ENCODE data around the gene RAB30.

RAB30 gene

GRCh38 chr11:83056204-83056603 is 15.5 kb downstream of the RAB30 start:
- Histone ChIP-seq H3K4me1 (ENCODE audit: control insufficient read depth, insufficient read depth, low read length, unreplicated experiment) (peaks cover 43% of the 10 kb centered on the region), H3K36me3 (ENCODE audit: insufficient read depth, low read length) (no peaks in the 10 kb centered on the region), H3K27me3 (ENCODE audit: insufficient read depth, low read length) (no peaks in the 10 kb centered on the region), H3K27ac (ENCODE audit: low read depth, low read length) (no peak overlapping the region), H2AFZ (ENCODE audit: low read length, unreplicated experiment) (no peak overlapping the region), H3K4me3 (ENCODE audit: low read depth, low read length) (no peak overlapping the region), H3K79me2 (ENCODE audit: control insufficient read depth, insufficient read depth, low read length, unreplicated experiment) (peaks cover 28% of the 10 kb centered on the region)

- Histone ChIP-seq H3K27me3 (ENCODE audit: insufficient read depth, low read length) (no peaks in the 10 kb centered on the region), H3K4me1 (ENCODE audit: control insufficient read depth, insufficient read depth, low read length, unreplicated experiment) (peaks cover 51% of the 10 kb centered on the region), H3K36me3 (ENCODE audit: insufficient read depth, low read length) (no peaks in the 10 kb centered on the region), H3K79me2 (ENCODE audit: control insufficient read depth, insufficient read depth, low read length, unreplicated experiment) (peaks cover 27% of the 10 kb centered on the region), H2AFZ (ENCODE audit: low read length, unreplicated experiment) (no peak overlapping the region), H3K4me3 (ENCODE audit: low read depth, low read length) (no peak overlapping the region), H3K27ac (ENCODE audit: low read depth, low read length) (no peak overlapping the region)
Observed at GRCh38 chr11:83054904-83055380, 16.8 kb downstream of the RAB30 start.

GRCh38 chr11:83054001-83054400 is 17.7 kb downstream of the RAB30 start:
- no peak overlapping the region for H3K4me3 ChIP-seq (ENCODE audit: low read depth, low read length)
- no peaks in the 10 kb centered on the region for H3K27me3 ChIP-seq (ENCODE audit: insufficient read depth, low read length)
- peak overlapping the region; percentile 97; the same call in 1 of the 2 replicates for H3K27ac ChIP-seq (ENCODE audit: low read depth, low read length)
- peaks cover 51% of the 10 kb centered on the region for H3K4me1 ChIP-seq (ENCODE audit: control insufficient read depth, insufficient read depth, low read length, unreplicated experiment)
- H2AFZ ChIP-seq (ENCODE audit: low read length, unreplicated experiment) = no peak overlapping the region
- peaks cover 21% of the 10 kb centered on the region for H3K79me2 ChIP-seq (ENCODE audit: control insufficient read depth, insufficient read depth, low read length, unreplicated experiment)
- H3K36me3 ChIP-seq (ENCODE audit: insufficient read depth, low read length) = no peaks in the 10 kb centered on the region

- Histone ChIP-seq H3K27me3 (ENCODE audit: insufficient read depth, low read length) (no peaks in the 10 kb centered on the region), H3K27ac (ENCODE audit: low read depth, low read length) (peak overlapping the region; percentile 97), H3K36me3 (ENCODE audit: insufficient read depth, low read length) (no peaks in the 10 kb centered on the region), H3K4me3 (ENCODE audit: low read depth, low read length) (peak overlapping the region; percentile 14; the same call in 1 of the 2 replicates), H3K4me1 (ENCODE audit: control insufficient read depth, insufficient read depth, low read length, unreplicated experiment) (peaks cover 60% of the 10 kb centered on the region), H3K79me2 (ENCODE audit: control insufficient read depth, insufficient read depth, low read length, unreplicated experiment) (peaks cover 20% of the 10 kb centered on the region), H2AFZ (ENCODE audit: low read length, unreplicated experiment) (no peak overlapping the region)
Observed at GRCh38 chr11:83051760-83052671, 19.7 kb downstream of the RAB30 start.

- H3K4me3 ChIP-seq (ENCODE audit: low read depth, low read length) = no peak overlapping the region
- H3K4me1 ChIP-seq (ENCODE audit: control insufficient read depth, insufficient read depth, low read length, unreplicated experiment) = peaks cover 66% of the 10 kb centered on the region
- H3K79me2 ChIP-seq (ENCODE audit: control insufficient read depth, insufficient read depth, low read length, unreplicated experiment) = peaks cover 25% of the 10 kb centered on the region
- peak overlapping the region; percentile 18 for H3K27ac ChIP-seq (ENCODE audit: low read depth, low read length)
- H3K36me3 ChIP-seq (ENCODE audit: insufficient read depth, low read length) = no peaks in the 10 kb centered on the region
- no peaks in the 10 kb centered on the region for H3K27me3 ChIP-seq (ENCODE audit: insufficient read depth, low read length)
- H2AFZ ChIP-seq (ENCODE audit: low read length, unreplicated experiment) = no peak overlapping the region
Observed at GRCh38 chr11:83047515-83048225, 24.0 kb downstream of the RAB30 start.

- H3K4me1 ChIP-seq (ENCODE audit: control insufficient read depth, insufficient read depth, low read length, unreplicated experiment) = peaks cover 58% of the 10 kb centered on the region
- H3K27me3 ChIP-seq (ENCODE audit: insufficient read depth, low read length) = no peaks in the 10 kb centered on the region
- H3K4me3 ChIP-seq (ENCODE audit: low read depth, low read length) = no peak overlapping the region
- no peak overlapping the region for H2AFZ ChIP-seq (ENCODE audit: low read length, unreplicated experiment)
- peak overlapping the region; percentile 18 for H3K27ac ChIP-seq (ENCODE audit: low read depth, low read length)
- no peaks in the 10 kb centered on the region for H3K36me3 ChIP-seq (ENCODE audit: insufficient read depth, low read length)
- peaks cover 25% of the 10 kb centered on the region for H3K79me2 ChIP-seq (ENCODE audit: control insufficient read depth, insufficient read depth, low read length, unreplicated experiment)
Observed at GRCh38 chr11:83046621-83047172, 25.0 kb downstream of the RAB30 start.

GRCh38 chr11:83044958-83045712 is 26.6 kb downstream of the RAB30 start:
- peaks cover 45% of the 10 kb centered on the region for H3K4me1 ChIP-seq (ENCODE audit: control insufficient read depth, insufficient read depth, low read length, unreplicated experiment)
- no peak overlapping the region for H2AFZ ChIP-seq (ENCODE audit: low read length, unreplicated experiment)
- no peaks in the 10 kb centered on the region for H3K36me3 ChIP-seq (ENCODE audit: insufficient read depth, low read length)
- H3K27ac ChIP-seq (ENCODE audit: low read depth, low read length) = peak overlapping the region; percentile 13; the same call in 1 of the 2 replicates
- peaks cover 21% of the 10 kb centered on the region for H3K79me2 ChIP-seq (ENCODE audit: control insufficient read depth, insufficient read depth, low read length, unreplicated experiment)
- 0 out of 2 replicates have a peak overlapping the region, but pooled peaks have one; percentile 25 for H3K4me3 ChIP-seq (ENCODE audit: low read depth, low read length)
- H3K27me3 ChIP-seq (ENCODE audit: insufficient read depth, low read length) = no peaks in the 10 kb centered on the region

- Histone ChIP-seq H3K4me3 (ENCODE audit: low read depth, low read length) (no peak overlapping the region), H3K27ac (ENCODE audit: low read depth, low read length) (no peak overlapping the region), H2AFZ (ENCODE audit: low read length, unreplicated experiment) (no peak overlapping the region), H3K79me2 (ENCODE audit: control insufficient read depth, insufficient read depth, low read length, unreplicated experiment) (peaks cover 21% of the 10 kb centered on the region), H3K4me1 (ENCODE audit: control insufficient read depth, insufficient read depth, low read length, unreplicated experiment) (peaks cover 45% of the 10 kb centered on the region), H3K36me3 (ENCODE audit: insufficient read depth, low read length) (no peaks in the 10 kb centered on the region), H3K27me3 (ENCODE audit: insufficient read depth, low read length) (no peaks in the 10 kb centered on the region)
Observed at GRCh38 chr11:83042964-83043711, 28.6 kb downstream of the RAB30 start.

- Histone ChIP-seq H3K4me1 (ENCODE audit: control insufficient read depth, insufficient read depth, low read length, unreplicated experiment) (peaks cover 27% of the 10 kb centered on the region), H3K27me3 (ENCODE audit: insufficient read depth, low read length) (no peaks in the 10 kb centered on the region), H3K4me3 (ENCODE audit: low read depth, low read length) (no peak overlapping the region), H3K36me3 (ENCODE audit: insufficient read depth, low read length) (no peaks in the 10 kb centered on the region), H3K27ac (ENCODE audit: low read depth, low read length) (no peak overlapping the region), H2AFZ (ENCODE audit: low read length, unreplicated experiment) (no peak overlapping the region), H3K79me2 (ENCODE audit: control insufficient read depth, insufficient read depth, low read length, unreplicated experiment) (peaks cover 13% of the 10 kb centered on the region)
Observed at GRCh38 chr11:83041126-83041525, 30.6 kb downstream of the RAB30 start.

All from ACC112 (cell line).